WI38 (cell line): ENCODE measurements around the gene MSL1.

Experiments used
- H3K4me3 ChIP-seq: 2 replicates; pipeline ENCODE4 v1.5.1; 2011; ENCODE audit warnings: low read depth, mild to moderate bottlenecking, control low read depth, low read length
- CTCF ChIP-seq: IDR thresholded peaks from 2 replicates; pipeline ENCODE4 v1.5.1; 2012; ENCODE audit warnings: low read depth, mild to moderate bottlenecking, control low read depth, low read length

MSL1 gene

GRCh38 chr17:40182606-40183005 lies 60.8 kb downstream of the MSL1 start:
- no peak overlapping the region for H3K4me3 ChIP-seq
- TF ChIP-seq CTCF: no peak
